ENCODE data around the gene TMEM182. TPM values are rescaled to one million over a fixed set of nuclear protein-coding genes. Genes with fewer than 3 reads are reported as not detected.

TMEM182 gene
- total RNA-seq, 1 donor from 2014 or later, result 4.2 TPM

DNA sequence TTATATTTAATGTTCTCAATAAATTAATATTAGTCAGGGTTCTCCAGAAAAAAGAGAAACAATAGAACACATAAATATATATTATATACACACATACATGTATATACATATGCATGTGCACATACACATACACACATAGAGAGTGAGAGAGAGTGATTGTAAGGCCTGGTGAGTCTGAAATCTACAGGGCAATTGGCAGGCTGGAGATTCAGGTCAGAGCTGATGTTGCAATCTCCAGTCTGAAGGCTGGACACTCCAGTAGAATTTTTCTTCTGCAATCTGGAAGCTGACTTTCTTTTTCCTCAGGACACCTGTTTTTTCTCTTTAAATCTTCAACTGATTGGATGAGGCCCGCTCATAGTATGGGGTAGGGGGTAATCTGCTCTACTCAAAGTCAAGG, 3.2 kb downstream of the TMEM182 start:
- H3K4me3 Mint-ChIP-seq, result no peak overlapping the region
- Histone ChIP-seq H2AFZ (replicated peaks) (no peak overlapping the region), H3K4me2 (no peak overlapping the region), H3K9ac (no peak overlapping the region), H4K20me1 (ENCODE audit: low read depth) (no peaks in the 10 kb centered on the region), H3F3A (ENCODE audit: low read depth) (no peaks in the 10 kb centered on the region), H3K36me3 (no peaks in the 10 kb centered on the region), H3K9me3 (ENCODE audit: low read depth) (no peaks in the 10 kb centered on the region), H3K4me3 (no peak overlapping the region), H3K79me2 (ENCODE audit: low read depth) (no peaks in the 10 kb centered on the region), H3K27ac (no peak overlapping the region), H3K27me3 (no peaks in the 10 kb centered on the region), H3K4me1 (no peaks in the 10 kb centered on the region)
- H3K4me1 Mint-ChIP-seq, result no peaks in the 10 kb centered on the region
- DNase-seq (ENCODE audit: low spot score), result no peak
- no peaks in the 10 kb centered on the region for H3K36me3 Mint-ChIP-seq
- no peaks in the 10 kb centered on the region for H3K9me3 Mint-ChIP-seq
- H3K27me3 Mint-ChIP-seq (ENCODE audit: insufficient read depth, low read depth), result no peaks in the 10 kb centered on the region
- no peak overlapping the region for H3K27ac Mint-ChIP-seq
- TF ChIP-seq EZH2 (IDR thresholded peaks at IDR 0.05) (no peak), EZH2phosphoT487 (IDR thresholded peaks at IDR 0.05) (no peak)
- TF ChIP-seq, protein P1, sequence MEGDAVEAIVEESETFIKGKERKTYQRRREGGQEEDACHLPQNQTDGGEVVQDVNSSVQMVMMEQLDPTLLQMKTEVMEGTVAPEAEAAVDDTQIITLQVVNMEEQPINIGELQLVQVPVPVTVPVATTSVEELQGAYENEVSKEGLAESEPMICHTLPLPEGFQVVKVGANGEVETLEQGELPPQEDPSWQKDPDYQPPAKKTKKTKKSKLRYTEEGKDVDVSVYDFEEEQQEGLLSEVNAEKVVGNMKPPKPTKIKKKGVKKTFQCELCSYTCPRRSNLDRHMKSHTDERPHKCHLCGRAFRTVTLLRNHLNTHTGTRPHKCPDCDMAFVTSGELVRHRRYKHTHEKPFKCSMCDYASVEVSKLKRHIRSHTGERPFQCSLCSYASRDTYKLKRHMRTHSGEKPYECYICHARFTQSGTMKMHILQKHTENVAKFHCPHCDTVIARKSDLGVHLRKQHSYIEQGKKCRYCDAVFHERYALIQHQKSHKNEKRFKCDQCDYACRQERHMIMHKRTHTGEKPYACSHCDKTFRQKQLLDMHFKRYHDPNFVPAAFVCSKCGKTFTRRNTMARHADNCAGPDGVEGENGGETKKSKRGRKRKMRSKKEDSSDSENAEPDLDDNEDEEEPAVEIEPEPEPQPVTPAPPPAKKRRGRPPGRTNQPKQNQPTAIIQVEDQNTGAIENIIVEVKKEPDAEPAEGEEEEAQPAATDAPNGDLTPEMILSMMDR (IDR thresholded peaks at IDR 0.05), result no peak

DNA sequence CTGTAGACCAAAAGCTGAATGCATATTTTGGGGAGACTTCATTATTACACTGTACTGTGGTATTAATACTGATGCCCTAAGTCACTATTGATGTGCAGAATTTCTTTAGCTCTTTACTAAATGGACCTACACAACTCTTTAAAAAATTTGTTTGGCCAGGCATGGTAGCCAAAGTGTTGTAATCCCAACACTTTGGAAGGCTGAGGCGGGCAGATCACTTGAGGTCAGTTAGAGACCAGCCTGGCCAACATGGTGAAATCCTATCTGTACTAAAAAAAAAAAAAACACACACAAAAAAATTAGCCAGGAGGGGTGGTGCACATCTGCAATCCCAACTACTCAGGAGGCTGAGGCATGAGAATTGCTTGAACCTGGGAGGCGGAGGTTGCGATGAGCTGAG, 6.4 kb downstream of the TMEM182 start:
- Histone ChIP-seq H4K20me1 (ENCODE audit: low read depth) (no peaks in the 10 kb centered on the region), H3K36me3 (no peaks in the 10 kb centered on the region), H3K9ac (no peak overlapping the region), H3K79me2 (ENCODE audit: low read depth) (no peaks in the 10 kb centered on the region), H3K9me3 (ENCODE audit: low read depth) (no peaks in the 10 kb centered on the region), H3K27me3 (no peaks in the 10 kb centered on the region), H3F3A (ENCODE audit: low read depth) (no peaks in the 10 kb centered on the region), H3K4me3 (no peak overlapping the region), H3K4me1 (peaks cover 9% of the 10 kb centered on the region), H3K27ac (no peak overlapping the region), H3K4me2 (no peak overlapping the region), H2AFZ (replicated peaks) (no peak overlapping the region)
- Mint-ChIP-seq H3K9me3 (no peaks in the 10 kb centered on the region), H3K36me3 (no peaks in the 10 kb centered on the region), H3K4me1 (peaks cover 5% of the 10 kb centered on the region), H3K27ac (no peak overlapping the region), H3K27me3 (ENCODE audit: insufficient read depth, low read depth) (no peaks in the 10 kb centered on the region), H3K4me3 (no peak overlapping the region)
- TF ChIP-seq EZH2phosphoT487 (IDR thresholded peaks at IDR 0.05) (no peak), EZH2 (IDR thresholded peaks at IDR 0.05) (no peak)
- TF ChIP-seq, protein P1 (IDR thresholded peaks at IDR 0.05), result no peak
- DNase-seq (ENCODE audit: low spot score), result no peak

DNA sequence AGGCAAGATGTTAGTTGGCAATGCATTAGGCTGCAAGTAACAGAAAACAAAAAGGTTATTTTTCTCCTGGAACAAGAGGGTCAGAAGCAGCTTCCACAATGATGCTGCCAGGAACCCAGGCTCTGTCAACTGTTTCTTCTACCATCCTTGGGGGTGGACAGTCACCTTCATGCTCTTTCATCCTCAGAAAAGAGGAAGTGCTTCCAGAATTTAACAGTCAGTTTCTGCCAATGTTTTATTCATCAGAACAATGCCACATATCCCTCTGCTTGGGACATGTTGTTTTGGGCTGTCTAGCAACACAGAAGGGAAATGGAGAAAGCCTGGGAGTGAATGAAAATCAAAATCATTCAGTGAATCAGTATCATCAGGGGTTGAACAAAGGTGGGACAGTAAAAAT, 7.1 kb downstream of the TMEM182 start:
- no peaks in the 10 kb centered on the region for H3K36me3 ChIP-seq
- no peaks in the 10 kb centered on the region for H3K36me3 Mint-ChIP-seq

More for the DNA sequence above, 7.1 kb downstream of the TMEM182 start:
- Histone ChIP-seq H3K4me2 (no peak overlapping the region), H3K4me3 (no peak overlapping the region), H4K20me1 (ENCODE audit: low read depth) (no peaks in the 10 kb centered on the region), H3K27ac (no peak overlapping the region), H3K79me2 (ENCODE audit: low read depth) (no peaks in the 10 kb centered on the region), H3K9ac (no peak overlapping the region), H3F3A (ENCODE audit: low read depth) (no peaks in the 10 kb centered on the region), H3K9me3 (ENCODE audit: low read depth) (no peaks in the 10 kb centered on the region), H3K4me1 (peaks cover 9% of the 10 kb centered on the region), H2AFZ (replicated peaks) (no peak overlapping the region), H3K27me3 (no peaks in the 10 kb centered on the region)
- TF ChIP-seq EZH2 (IDR thresholded peaks at IDR 0.05), result no peak
- no peak for TF ChIP-seq EZH2phosphoT487 (IDR thresholded peaks at IDR 0.05)
- TF ChIP-seq, protein P1 (IDR thresholded peaks at IDR 0.05), result no peak
- peaks cover 5% of the 10 kb centered on the region for H3K4me1 Mint-ChIP-seq
- no peaks in the 10 kb centered on the region for H3K27me3 Mint-ChIP-seq (ENCODE audit: insufficient read depth, low read depth)
- DNase-seq (ENCODE audit: low spot score), result no peak
- H3K4me3 Mint-ChIP-seq, result no peak overlapping the region
- no peaks in the 10 kb centered on the region for H3K9me3 Mint-ChIP-seq
- H3K27ac Mint-ChIP-seq, result no peak overlapping the region

Measured in neural progenitor cell (in vitro differentiated cells).